HG03025 (cell line): ENCODE results near the gene PLB1.
A peak's percentile ranks its signal among the peaks of the same experiment; 100 is the strongest.

ENCODE experiments used
- ATAC-seq: cut with Tn5 transposase; IDR thresholded peaks from one replicate; pipeline ENCODE4 v1.9.1; 2021; ENCODE audit warnings: mild to moderate bottlenecking, moderate library complexity; ENCODE audit not compliant: unreplicated experiment, low FRiP score

PLB1 gene

DNA sequence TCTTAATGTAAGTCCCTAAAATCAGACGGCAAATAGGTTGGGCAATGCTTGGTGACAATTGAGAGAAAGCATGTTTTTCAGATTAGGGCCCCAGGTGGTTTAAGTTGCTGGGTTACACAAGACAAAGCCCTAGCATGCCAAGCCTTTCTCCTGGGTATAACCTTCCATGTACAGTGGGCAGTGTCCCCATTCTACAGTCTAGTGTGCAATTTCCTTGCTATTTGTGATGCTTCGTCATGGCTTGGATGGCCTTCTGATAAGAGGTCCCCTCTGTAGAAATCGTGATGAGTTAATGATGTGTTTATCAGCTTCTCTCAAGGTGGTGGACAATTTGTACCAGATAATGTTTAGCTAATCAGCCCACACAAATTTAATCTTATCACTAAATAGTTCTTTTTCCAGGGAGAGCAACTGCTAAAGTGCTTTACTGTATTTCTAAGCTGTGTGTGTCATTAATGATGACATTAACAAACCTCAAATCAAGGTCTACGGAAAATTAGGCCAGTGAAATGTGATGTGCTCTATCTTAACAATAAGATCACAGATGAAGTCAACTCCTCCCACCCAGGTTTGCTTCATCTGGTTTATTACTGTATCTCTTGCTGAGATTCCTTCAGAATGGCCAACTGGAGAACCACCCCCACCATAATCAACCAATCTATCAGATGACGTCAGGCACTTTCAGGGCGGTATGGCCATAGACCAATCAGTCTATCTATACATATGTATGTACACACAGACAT is 61.7 kb downstream of the PLB1 start:
- no peak for ATAC-seq

GRCh38 chr2:28558158-28558820 is 62.4 kb downstream of the PLB1 start:
- ATAC-seq, result no peak

- no peak for ATAC-seq
Measured at GRCh38 chr2:28558918-28559317, 63.1 kb downstream of the PLB1 start.

- ATAC-seq, result no peak
Measured at GRCh38 chr2:28563869-28564268, 68.0 kb downstream of the PLB1 start.

- no peak for ATAC-seq
Measured at GRCh38 chr2:28564346-28564745, 68.5 kb downstream of the PLB1 start.

DNA sequence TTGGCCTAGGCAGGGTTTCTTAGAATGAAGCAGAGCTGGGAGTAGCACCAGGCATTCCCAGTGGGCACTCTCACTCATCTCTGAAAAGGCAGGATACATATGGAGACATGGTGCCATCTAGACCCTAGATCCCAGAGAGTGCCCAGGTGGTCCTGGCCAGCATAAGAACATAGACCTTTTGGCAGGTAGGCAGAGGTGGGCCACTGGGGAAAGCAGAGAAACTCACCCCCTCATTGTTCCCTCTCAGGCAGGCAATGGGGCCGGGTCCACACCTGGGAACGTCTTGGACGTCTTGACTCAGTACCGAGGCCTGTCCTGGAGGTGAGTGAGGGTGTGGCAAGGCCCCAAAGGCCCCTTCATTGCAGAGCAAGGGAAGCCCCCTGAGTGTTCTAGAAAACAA is 69.2 kb downstream of the PLB1 start:
- no peak for ATAC-seq

DNA sequence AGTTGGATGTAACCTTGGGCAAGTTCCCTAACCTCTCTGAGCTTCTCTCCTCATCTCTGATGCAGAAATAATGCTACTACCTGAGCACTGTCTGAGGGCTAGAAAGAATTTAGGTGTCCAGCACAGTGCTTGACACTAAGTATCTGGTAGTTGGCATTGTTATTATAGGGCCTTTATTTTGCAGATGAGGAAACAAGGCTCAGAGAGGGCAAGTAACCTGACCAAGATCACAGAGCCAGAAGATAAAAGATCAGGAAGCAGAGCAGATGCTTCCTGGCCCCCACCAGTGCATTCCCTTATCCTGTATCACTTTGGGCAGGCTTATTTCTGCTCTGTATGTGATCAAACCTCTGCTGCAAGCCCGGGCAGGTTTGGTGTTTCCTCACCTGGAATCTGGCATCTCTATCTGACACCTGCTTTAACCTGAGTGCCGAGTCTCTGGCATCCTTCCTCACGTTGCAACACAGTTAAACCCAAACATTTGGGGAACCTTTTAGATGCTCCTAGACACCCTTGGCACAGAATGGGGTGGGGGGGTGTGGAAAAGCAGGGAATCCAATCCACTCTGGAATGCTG is 69.9 kb downstream of the PLB1 start:
- no peak for ATAC-seq

GRCh38 chr2:28566521-28567041 is 70.7 kb downstream of the PLB1 start:
- peak; percentile 89 for ATAC-seq

DNA sequence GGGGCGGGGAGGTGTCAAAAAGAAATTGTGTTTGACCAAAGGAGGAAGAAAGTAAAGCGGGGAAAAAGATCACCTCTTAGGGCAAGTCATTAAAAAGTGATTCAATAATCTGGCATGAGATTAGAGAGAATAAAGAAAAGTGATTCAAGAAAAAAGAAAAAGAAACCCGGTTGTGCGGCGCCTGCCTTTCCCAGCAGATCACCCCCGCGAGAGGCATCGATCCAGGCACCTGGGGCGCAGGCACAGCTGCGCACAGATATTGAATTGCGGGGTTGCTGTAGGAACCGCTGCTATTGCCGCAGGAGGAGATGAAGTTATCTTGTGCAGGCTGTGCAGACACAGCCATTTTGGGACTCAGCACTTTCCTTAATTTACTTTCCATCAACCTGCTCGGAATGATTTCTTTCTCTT is 71.2 kb downstream of the PLB1 start:
- no peak for ATAC-seq

DNA sequence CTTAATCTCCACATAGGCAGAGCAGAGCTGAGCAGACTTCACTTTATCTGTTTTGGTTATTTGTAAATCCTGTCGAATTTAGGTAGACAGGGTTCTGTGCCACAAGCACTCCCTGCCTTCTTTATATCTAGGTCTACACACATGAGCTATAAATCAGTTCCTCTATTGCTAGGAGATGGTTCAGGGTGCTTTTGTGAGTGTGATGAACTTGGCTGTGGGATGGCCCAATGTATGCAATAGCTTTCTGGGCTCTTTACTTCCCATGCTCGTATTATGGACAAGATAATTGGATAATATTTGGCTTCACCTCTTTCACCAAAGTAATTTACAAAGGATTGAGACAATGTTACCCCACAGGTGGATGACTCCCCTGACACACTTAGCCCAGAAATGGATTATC is 72.2 kb downstream of the PLB1 start:
- no peak for ATAC-seq

- no peak for ATAC-seq
Measured at GRCh38 chr2:28568533-28568932, 72.7 kb downstream of the PLB1 start.

DNA sequence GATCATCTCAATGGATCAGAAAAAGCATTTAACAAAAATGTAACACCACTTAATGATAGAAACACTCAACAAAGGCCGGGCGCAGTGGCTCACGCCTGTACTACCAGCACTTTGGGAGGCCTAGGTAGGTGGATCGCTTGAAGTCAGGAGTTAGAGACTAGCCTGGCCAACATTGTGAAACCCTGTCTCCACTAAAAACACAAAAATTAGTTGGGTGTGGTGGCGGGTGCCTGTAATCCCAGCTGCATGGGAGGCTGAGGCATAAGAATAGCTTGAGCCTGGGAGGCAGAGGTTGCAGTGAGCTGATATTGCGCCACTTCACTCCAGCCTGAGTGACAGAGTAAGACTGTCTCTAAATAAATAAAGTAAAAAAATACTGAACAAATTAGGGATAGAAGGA is 74.6 kb downstream of the PLB1 start:
- no peak for ATAC-seq

DNA sequence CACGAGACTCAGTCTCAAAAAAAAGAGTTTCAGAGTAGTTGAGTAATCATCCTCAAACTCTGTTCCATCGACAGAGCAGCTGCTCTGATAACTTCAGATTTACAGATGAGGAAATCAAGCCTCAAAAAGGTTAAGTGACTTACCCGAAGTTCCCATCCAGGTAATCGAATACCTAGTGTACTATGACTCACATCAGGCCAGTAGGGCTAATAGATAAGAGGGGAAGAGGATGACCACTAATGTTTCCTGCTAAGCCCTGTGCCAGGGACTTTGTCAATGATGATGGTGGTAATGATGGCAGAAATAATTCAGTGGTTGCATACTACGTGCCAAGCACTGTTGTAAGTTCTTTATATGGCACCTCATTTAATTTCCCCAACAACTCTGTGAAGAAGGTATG is 80.9 kb downstream of the PLB1 start:
- no peak for ATAC-seq

DNA sequence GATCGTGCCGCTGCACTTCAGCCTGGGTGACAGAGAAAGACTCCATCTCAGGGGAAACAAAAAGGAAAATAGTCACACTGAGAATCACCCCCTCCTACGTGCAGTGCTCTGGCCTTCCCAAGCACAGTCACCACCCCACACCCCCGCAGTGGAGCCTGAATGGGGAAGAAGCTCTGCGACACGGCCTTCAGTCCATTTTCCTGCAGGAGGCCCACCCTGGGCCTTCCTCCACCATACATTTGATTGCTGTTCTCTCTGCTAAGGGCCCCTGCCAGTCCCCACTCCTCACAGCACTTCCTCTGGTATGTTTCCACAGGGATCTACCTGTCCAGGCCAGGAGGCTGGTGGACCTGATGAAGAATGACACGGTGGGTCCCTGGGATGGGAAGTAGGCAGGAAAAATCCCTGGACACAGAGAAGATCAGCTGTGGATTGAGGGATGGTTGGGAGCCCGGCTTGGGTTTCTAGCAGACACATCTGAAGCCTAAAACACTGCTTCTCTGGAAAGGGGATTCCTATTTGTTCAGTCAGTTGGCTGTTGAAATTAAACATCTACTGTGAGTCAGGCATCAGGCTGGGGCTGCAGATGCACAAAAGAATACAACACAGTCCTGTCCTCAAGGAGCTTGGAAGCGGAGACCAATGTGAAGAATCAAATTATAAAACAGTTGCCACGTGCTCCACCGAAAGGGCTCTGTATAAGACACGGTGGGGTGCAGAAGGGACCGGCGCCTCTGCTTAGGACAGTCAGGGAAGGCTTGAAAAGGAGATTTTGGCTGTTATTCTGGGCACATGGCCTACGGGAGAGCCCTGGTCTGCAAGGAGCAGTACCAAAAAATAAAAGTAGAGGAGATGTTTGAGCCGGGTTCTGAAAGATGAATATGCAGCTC is 82.2 kb downstream of the PLB1 start:
- ATAC-seq, result no peak

DNA sequence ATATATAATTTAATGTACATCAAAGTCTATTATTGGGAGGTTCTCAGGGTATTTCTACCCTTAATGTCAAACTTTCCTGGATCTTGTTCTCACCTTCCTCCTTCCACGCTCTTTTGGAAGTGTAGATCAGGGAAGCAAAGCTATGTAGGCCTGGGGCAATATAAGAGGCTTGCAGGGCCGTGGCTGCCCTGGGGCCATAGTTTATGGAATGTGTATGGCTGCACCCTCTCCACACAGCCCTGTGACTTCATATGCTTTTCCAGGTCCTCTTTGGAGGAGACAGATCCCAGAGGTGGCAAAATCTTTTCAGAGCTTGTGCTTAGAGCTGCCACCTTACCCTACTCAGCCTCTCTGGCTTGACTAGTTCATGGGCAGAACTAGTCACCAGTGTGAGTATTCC is 82.9 kb downstream of the PLB1 start:
- no peak for ATAC-seq

DNA sequence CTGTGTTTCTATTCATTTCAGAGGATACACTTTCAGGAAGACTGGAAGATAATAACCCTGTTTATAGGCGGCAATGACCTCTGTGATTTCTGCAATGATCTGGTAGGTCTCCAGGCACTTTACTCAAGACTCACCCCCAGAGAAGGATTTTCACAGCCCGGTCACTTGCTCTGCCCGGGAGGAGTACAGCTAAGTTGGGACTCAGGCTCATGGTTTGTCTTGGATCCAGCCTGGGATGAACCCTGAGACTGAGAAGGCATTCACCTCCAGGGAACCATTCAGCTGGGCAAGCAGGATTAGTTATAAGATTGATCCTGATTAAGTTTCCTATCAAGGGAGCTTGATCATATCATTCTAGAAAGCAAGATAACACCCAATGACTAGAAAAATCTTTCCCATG is 83.7 kb downstream of the PLB1 start:
- no peak for ATAC-seq

DNA sequence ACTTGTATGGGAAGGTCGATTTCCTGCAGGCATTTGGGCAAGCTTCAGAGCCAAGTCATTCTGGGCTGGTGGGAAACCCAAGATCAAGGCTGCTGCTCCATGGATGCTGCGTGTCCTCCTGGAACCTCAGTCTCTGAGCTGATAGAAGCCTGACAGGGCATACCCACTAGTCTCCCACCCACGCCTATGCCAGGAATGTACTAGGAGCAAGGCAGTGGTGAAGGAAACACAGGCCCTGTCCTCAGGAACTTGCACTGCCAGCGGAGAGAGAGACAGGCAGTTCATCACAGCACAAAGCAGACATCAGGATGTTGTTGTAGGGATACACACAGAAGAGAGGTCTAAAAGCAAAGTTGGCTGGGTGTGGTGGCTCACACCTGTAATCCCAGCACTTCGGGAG is 84.2 kb downstream of the PLB1 start:
- ATAC-seq, result no peak

- no peak for ATAC-seq
Measured at GRCh38 chr2:28581312-28581711, 85.5 kb downstream of the PLB1 start.

DNA sequence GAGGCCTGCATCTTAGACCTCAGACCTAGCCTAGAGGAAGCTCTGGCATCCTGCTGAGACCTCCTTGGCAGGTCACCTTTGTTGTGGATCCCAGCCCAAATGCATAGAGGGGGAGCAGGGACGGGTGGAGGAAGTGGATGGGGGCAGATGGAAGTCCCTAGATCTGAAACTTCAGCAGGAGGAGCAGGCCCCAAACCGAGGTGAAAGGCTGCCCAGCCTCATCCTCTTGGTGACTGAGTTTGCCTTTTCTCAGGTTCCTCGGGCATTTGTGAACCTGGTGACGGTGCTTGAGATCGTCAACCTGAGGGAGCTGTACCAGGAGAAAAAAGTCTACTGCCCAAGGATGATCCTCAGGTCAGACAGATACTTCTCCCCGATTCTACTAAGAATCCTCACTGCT is 86.3 kb downstream of the PLB1 start:
- no peak for ATAC-seq

DNA sequence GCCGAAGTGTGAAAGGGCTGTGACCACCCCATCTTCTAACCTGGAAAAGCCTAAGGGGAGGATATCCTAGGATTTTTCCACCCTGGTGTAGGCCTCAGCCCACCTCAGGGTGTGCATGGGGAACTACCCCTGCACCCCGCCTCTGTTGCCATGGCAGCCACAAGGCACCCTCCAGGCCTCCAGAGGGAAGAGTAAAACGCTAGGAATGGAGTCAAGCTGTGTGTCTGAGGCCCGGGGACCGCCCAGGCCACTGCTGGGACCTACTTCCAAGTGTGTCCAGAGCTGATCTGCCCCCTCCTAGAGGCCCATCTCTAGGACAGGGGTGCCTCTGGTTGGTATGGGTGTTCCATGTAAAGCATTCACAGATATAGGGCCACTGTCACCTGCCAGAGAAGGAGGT is 86.7 kb downstream of the PLB1 start:
- ATAC-seq, result no peak
